Thyroid gland (tissue), 4 donors: ENCODE data around the gene EPHB3.

Experiments
- CTCF ChIP-seq, 6 experiments: fragments of 200-600 bp in 3 of 6; fragments of 450-650 bp in 3 of 6; sonication (generic) in 3 of 6; IDR thresholded peaks; one replicate each; pipeline ENCODE4 v1.5.1; 2016 to 2019; ENCODE audit warnings: antibody characterized with exemption in 6 of 6, mild to moderate bottlenecking in 2 of 6, inconsistent platforms in 1 of 6, moderate library complexity in 1 of 6
- POLR2A ChIP-seq, 2 donors: fragments of 450-650 bp; IDR thresholded peaks; one replicate each; pipeline ENCODE4 v1.6.1; 2017; ENCODE audit warnings: antibody characterized with exemption in 2 of 2, mild to moderate bottlenecking in 2 of 2, moderate library complexity in 1 of 2

GRCh38 chr3:184512621-184513020 is 49.0 kb upstream of the EPHB3 start:
- TF ChIP-seq POLR2A (IDR thresholded peaks at IDR 0.05) (no peak), CTCF (IDR thresholded peaks at IDR 0.05) (no peak)
